Prostate gland (tissue), 2 donors: Measurements from ENCODE around the gene ZFP69B.

Experiments used
- CTCF ChIP-seq, 4 experiments: fragments of 200-600 bp in 2 of 4; fragments of 450-650 bp in 2 of 4; sonication (generic) in 2 of 4; IDR thresholded peaks; 1 replicate in 3 of 4; 2 replicates in 1 of 4; pipeline ENCODE4 v1.5.1; 2016 to 2019; ENCODE audit warnings: antibody characterized with exemption in 4 of 4, mild to moderate bottlenecking in 2 of 4, moderate library complexity in 2 of 4
- POLR2A ChIP-seq: fragments of 450-650 bp; IDR thresholded peaks from one replicate; pipeline ENCODE4 v1.6.1; 2016; ENCODE audit warnings: antibody characterized with exemption, mild to moderate bottlenecking
- POLR2AphosphoS5 ChIP-seq: sonication (generic); formaldehyde crosslinking; IDR thresholded peaks from one replicate; pipeline ENCODE4 v1.6.1; 2017; ENCODE audit warnings: antibody characterized with exemption

DNA sequence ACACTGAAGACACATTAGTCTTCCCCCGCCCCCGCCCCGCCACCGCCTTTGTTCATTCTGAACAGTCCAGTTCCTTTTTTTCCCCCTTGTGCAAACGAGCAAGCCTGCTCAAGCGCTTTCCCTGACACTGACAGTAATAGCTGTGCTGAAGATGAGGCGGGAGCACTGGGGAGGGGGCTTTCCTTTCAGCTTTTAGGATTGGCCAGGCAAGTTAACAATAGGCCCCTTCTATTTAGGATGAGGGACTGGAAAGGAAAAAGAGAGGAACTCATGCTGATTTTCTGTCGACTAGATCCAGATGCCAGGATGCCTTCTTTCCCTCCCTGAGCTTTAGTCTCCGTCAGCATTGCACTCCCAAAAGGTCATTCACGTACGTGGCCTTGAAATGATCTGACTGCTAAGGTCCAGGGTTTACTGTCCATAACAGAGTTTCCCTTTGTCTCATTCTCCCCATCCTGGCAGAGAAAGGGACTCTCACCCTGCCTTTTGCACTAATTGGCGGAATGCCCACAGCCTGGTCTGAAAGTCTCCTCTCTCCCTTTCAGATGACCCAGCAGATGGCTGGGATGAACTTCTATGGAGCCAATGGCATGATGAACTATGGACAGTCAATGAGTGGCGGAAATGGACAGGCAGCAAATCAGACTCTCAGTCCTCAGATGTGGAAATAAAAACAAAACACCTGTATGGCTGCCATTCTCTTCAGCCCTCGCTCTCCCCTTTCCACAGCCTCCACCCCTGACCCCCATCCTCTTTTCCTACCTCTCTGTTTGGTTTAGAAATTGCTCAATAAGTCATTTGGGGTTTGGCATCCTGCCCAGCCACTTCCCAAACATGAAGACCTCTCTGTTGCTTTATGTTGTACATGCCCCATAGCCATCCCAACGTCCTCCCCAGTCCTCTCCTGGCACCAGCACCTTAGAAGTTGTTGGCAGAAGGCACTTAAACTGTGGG is 28.6 kb upstream of the ZFP69B start:
- TF ChIP-seq CTCF (IDR thresholded peaks at IDR 0.05) (no peak), POLR2A (no peak), POLR2AphosphoS5 (no peak)
